CD4-positive, alpha-beta T cell treated with Interleukin-2 at 100 ng/mL for 4 hours (primary cell): ENCODE measurements around the gene SLC2A13.
"Not testable (repeated sequence)": the region's sequence is repeated elsewhere in the genome, so short reads cannot be mapped to it uniquely, and the experiment has no call there.

ENCODE experiments used
- DNase-seq: peaks from one replicate; pipeline ENCODE4 v3.0.0-alpha.2; 2020; ENCODE audit warnings: low spot score

Gene SLC2A13

GRCh38 chr12:39752482-39753137 lies 353.3 kb downstream of the SLC2A13 start:
- no peak for DNase-seq

GRCh38 chr12:39746151-39746550 lies 359.7 kb downstream of the SLC2A13 start:
- DNase-seq: not testable (repeated sequence)

GRCh38 chr12:39743655-39744054 lies 362.2 kb downstream of the SLC2A13 start:
- no peak for DNase-seq

- DNase-seq: no peak
Observed at GRCh38 chr12:39736406-39736805, 369.5 kb downstream of the SLC2A13 start.

GRCh38 chr12:39723831-39724230 lies 382.1 kb downstream of the SLC2A13 start:
- peak; percentile 17 for DNase-seq

- DNase-seq: no peak
Observed at GRCh38 chr12:39722504-39722903, 383.4 kb downstream of the SLC2A13 start.

GRCh38 chr12:39713552-39713951 lies 392.3 kb downstream of the SLC2A13 start:
- DNase-seq: no peak

GRCh38 chr12:39712334-39712733 lies 393.5 kb downstream of the SLC2A13 start:
- DNase-seq: no peak
